Measurements from ENCODE around the gene ZMYND10. TPM values are rescaled to one million over a fixed set of nuclear protein-coding genes. Genes with fewer than 3 reads are reported as not detected.
"Not testable (repeated sequence)": the region's sequence is repeated elsewhere in the genome, so short reads cannot be mapped to it uniquely, and the experiment has no call there.

The ZMYND10 gene
- total RNA-seq, 4 donors from 2014 or later: 0.28 to 2.1 (median 0.64) TPM

DNA sequence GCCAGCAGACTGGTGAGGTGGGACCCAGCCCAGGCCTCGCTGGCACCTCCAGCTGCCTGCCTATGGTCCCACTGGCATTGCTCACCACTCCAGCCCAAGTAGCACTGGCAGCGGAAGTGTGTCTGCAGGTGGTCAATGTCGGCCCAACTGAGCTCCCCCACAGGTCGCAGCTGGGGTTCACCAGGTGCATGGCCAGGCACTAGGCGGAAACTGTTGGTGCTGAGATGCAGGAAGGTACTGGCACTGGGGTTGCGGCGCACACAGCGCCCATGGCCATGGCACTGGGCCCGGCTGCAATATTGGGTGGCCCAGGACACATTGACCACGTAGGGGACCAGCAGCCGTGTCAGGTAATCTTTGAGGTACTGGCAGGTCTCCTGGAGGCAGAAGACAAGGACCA lies 27.4 kb downstream of the ZMYND10 start:
- TF ChIP-seq, protein P1, sequence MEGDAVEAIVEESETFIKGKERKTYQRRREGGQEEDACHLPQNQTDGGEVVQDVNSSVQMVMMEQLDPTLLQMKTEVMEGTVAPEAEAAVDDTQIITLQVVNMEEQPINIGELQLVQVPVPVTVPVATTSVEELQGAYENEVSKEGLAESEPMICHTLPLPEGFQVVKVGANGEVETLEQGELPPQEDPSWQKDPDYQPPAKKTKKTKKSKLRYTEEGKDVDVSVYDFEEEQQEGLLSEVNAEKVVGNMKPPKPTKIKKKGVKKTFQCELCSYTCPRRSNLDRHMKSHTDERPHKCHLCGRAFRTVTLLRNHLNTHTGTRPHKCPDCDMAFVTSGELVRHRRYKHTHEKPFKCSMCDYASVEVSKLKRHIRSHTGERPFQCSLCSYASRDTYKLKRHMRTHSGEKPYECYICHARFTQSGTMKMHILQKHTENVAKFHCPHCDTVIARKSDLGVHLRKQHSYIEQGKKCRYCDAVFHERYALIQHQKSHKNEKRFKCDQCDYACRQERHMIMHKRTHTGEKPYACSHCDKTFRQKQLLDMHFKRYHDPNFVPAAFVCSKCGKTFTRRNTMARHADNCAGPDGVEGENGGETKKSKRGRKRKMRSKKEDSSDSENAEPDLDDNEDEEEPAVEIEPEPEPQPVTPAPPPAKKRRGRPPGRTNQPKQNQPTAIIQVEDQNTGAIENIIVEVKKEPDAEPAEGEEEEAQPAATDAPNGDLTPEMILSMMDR (IDR thresholded peaks at IDR 0.05): no peak
- DNase-seq (ENCODE audit: low spot score): no peak
- ATAC-seq (ENCODE audit: low FRiP score): no peak

DNA sequence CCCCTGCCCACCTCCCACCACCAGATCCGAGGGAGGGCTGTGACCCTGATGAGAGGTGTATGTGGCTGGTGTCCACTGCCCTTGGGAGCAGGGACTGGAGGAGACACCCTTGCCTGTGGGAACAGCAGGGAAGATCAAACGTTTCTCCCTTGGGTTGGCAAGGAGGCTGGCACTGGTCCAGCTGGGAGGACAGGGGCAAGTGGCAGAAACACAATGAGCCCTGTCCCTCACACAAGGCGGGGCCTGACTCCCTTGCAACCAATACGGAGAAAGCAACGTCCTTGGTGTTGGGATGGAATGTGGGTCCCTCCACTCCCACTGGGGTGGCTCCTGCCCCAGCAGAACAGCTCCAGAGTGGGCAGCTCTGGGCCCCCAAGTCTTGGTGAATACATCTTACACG lies 28.2 kb downstream of the ZMYND10 start:
- ATAC-seq (ENCODE audit: low FRiP score) (no peak), DNase-seq (ENCODE audit: low spot score) (no peak)
- TF ChIP-seq, protein P1 (IDR thresholded peaks at IDR 0.05): no peak

DNA sequence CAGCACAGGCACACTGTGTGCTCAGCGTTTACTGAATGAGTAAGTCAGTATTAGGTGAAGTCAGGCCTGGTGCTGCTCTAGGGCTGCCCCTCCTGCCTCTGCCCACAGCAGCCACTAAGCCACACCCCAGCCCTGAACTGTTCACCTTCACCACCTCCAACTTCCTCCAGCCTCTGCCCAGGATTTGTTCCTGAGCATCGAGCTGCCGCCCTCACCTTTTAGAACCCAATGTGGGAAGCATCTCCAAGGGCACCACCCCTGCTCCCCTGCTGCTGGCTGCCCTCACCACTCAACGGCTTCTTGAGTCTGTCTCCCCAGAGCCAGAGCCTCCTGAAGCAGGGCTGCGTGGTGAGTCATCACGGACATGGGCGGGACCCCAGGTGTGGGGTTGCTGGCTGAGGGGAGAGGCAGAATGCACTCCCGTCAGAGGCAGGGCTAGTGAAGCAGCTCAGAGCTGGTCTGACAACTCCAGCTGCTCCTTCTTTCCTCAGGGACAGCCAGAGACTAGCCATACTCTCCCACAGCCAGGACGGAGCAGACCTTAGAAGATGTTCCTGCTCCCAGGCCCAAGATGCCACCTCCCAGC lies 28.8 kb downstream of the ZMYND10 start:
- DNase-seq (ENCODE audit: low spot score): no peak
- ATAC-seq (ENCODE audit: low FRiP score): peak; percentile 70
- TF ChIP-seq, protein P1 (IDR thresholded peaks at IDR 0.05): no peak

DNA sequence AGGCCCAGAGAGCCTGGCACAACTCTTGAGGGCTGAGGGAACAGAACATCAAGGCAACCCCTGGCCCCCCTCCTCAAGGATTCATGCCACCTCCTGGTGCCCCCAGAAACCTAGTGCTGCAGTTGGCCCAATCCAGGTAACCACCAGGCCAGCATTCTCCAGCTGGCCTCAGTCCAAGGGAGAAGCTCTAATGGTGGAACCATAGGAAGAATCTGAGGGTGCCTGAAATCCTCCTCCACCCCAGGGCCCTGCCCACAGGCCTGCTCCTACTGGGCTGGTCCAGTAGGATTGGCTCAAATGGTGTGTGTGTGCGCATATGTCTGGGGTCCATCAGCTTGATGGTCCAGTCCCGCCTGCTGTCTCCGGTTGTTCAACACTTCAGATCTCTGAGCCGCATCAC lies 30.7 kb downstream of the ZMYND10 start:
- ATAC-seq (ENCODE audit: low FRiP score) (no peak), DNase-seq (ENCODE audit: low spot score) (no peak)
- TF ChIP-seq, protein P1 (IDR thresholded peaks at IDR 0.05): no peak

DNA sequence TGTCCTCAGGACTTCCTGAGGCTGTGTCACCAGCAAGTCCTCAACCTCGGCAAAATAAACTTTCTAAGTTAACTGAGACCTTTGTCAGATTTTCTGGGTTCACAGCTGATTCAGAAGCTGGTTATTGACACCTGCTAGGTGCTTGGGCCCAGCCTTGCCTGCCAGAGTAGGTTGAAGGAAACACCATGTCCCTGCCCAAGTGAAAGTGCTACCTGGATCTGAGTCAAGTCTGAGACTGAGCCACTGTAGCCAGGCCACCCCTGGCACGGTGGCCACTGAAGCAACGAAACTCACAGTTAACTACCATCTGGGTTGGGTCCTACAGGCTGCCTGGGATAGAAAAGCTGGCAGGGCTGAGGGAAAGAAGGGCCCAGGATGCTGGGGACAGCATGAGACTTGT lies 31.2 kb downstream of the ZMYND10 start:
- ATAC-seq (ENCODE audit: low FRiP score) (no peak), DNase-seq (ENCODE audit: low spot score) (no peak)
- TF ChIP-seq, protein P1 (IDR thresholded peaks at IDR 0.05): no peak

DNA sequence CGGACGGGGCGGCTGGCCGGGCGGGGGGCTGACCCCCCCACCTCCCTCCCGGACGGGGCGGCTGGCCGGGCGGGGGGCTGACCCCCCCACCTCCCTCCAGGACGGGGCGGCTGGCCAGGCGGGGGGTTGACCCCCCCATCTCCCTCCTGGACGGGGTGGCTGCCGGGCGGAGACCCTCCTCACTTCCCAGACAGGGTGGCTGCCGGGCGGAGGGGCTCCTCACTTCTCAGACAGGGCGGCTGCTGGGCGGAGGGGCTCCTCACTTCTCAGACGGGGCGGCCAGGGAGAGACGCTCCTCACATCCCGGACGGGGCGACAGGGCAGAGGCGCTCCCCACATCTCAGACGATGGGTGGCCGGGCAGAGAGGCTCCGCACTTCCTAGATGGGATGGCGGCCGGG lies 33.5 kb downstream of the ZMYND10 start:
- not testable (repeated sequence) for ATAC-seq (ENCODE audit: low FRiP score); DNase-seq (ENCODE audit: low spot score)

DNA sequence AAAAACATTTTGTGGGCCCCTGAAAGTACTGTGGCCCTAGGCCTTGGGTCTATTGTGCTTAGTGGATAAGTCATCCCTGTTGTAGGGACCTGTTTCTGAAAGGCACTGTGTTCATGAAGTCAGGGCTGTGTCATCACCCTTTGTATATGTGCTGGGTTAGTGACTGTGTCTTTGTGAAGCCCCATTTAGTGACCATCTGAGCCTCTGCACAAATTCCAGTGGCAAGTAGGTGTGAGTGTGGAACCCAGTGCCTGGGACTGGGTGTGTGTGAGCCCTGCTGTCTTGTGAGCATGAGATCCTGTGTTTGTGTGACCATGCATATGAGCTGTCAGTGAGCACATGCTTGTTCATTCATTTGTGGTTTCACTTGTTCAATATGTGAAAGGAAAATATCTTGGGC lies 40.9 kb downstream of the ZMYND10 start:
- ATAC-seq (ENCODE audit: low FRiP score): no peak
- TF ChIP-seq, protein P1 (IDR thresholded peaks at IDR 0.05): no peak
- no peak for DNase-seq (ENCODE audit: low spot score)

Data from omental fat pad (tissue), 4 donors.